ENCODE results near the gene TMEM81.

TMEM81 gene

DNA sequence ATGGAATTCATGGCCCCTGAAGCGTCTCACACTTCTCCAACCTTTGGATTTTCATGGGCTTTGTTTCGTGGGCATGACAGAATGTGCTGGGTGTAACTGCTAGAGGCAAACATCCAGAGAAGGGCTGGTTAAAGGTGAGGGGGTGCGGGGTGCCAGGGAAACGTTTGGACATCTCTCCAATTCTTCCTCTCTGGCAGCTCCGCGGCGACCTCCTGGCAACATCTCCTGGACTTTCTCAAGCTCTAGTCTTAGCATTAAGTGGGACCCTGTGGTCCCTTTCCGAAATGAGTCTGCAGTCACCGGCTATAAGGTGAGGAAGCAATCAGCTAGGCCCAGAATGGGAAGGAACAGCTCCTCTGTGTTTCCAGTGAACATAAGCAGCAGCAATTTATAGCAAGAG, 12.0 kb downstream of the TMEM81 start:
- H3K36me3 ChIP-seq (ENCODE audit: insufficient read depth, insufficient read length, low read length) = no peaks in the 10 kb centered on the region
- H3K4me1 ChIP-seq (ENCODE audit: insufficient read depth, insufficient read length) = no peaks in the 10 kb centered on the region
- H3K4me3 ChIP-seq (ENCODE audit: insufficient read length, low read depth) = no peak overlapping the region
- no peak overlapping the region for H3K9ac ChIP-seq (ENCODE audit: insufficient read length, low read depth)
- no peak for DNase-seq (ENCODE audit: low read depth, low spot score)
- no peaks in the 10 kb centered on the region for H3K9me3 ChIP-seq (ENCODE audit: insufficient read depth, low read length)
- no peaks in the 10 kb centered on the region for H3K27me3 ChIP-seq (ENCODE audit: insufficient read depth, insufficient read length)
- no peak for TF ChIP-seq YY1 (IDR thresholded peaks at IDR 0.05; ENCODE audit: insufficient read depth, insufficient read length)
- TF ChIP-seq ZNF274 (IDR thresholded peaks at IDR 0.05; ENCODE audit: low read depth, low read length) = no peak
- TF ChIP-seq SUZ12 (IDR thresholded peaks at IDR 0.05; ENCODE audit: extremely low read depth, insufficient read depth, insufficient read length) = no peak

DNA sequence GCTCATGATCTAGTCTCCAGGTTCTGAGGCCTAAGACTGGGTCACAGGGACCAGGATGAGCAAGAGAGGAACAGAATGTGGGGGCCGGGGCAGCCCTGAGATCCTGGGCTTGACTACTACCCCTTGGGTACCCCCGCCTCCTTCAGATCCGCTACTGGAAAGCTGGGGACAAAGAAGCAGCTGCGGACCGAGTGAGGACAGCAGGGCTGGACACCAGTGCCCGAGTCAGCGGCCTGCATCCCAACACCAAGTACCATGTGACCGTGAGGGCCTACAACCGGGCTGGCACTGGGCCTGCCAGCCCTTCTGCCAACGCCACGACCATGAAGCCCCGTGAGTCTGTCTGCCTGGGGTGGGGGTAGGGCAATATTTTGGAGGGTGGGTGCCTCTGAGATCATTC, 12.5 kb downstream of the TMEM81 start:
- Histone ChIP-seq H3K9ac (ENCODE audit: insufficient read length, low read depth) (no peak overlapping the region), H3K9me3 (ENCODE audit: insufficient read depth, low read length) (no peaks in the 10 kb centered on the region), H3K4me3 (ENCODE audit: insufficient read length, low read depth) (no peak overlapping the region), H3K36me3 (ENCODE audit: insufficient read depth, insufficient read length, low read length) (no peaks in the 10 kb centered on the region), H3K4me1 (ENCODE audit: insufficient read depth, insufficient read length) (no peaks in the 10 kb centered on the region), H3K27me3 (ENCODE audit: insufficient read depth, insufficient read length) (no peaks in the 10 kb centered on the region)
- no peak for DNase-seq (ENCODE audit: low read depth, low spot score)
- TF ChIP-seq SUZ12 (IDR thresholded peaks at IDR 0.05; ENCODE audit: extremely low read depth, insufficient read depth, insufficient read length) (no peak), ZNF274 (IDR thresholded peaks at IDR 0.05; ENCODE audit: low read depth, low read length) (no peak), YY1 (IDR thresholded peaks at IDR 0.05; ENCODE audit: insufficient read depth, insufficient read length) (no peak)

DNA sequence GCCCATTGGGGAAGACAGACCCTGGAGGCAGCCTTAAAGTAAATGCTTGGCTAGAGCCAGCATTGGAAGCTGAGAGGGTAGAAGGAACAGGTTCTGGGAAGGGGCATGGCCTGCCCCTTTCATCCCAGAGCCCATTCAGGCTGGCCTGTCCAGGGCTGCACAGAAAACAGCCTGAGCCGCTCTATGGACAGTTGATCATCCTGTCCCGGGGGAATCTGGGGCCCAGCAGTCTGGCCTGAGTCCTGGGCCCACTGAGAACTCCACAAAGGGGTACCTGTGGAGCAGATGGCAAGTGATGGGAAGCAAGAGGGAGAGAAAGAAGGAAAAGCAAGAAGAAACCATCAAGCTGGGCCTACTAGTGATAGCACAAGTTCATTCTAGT, 13.2 kb downstream of the TMEM81 start:
- Histone ChIP-seq H3K27me3 (ENCODE audit: insufficient read depth, insufficient read length) (no peaks in the 10 kb centered on the region), H3K4me1 (ENCODE audit: insufficient read depth, insufficient read length) (no peaks in the 10 kb centered on the region), H3K4me3 (ENCODE audit: insufficient read length, low read depth) (no peak overlapping the region), H3K36me3 (ENCODE audit: insufficient read depth, insufficient read length, low read length) (no peaks in the 10 kb centered on the region), H3K9me3 (ENCODE audit: insufficient read depth, low read length) (no peaks in the 10 kb centered on the region), H3K9ac (ENCODE audit: insufficient read length, low read depth) (no peak overlapping the region)
- DNase-seq (ENCODE audit: low read depth, low spot score) = no peak
- TF ChIP-seq ZNF274 (IDR thresholded peaks at IDR 0.05; ENCODE audit: low read depth, low read length) = no peak
- TF ChIP-seq YY1 (IDR thresholded peaks at IDR 0.05; ENCODE audit: insufficient read depth, insufficient read length) = no peak
- TF ChIP-seq SUZ12 (IDR thresholded peaks at IDR 0.05; ENCODE audit: extremely low read depth, insufficient read depth, insufficient read length) = no peak

DNA sequence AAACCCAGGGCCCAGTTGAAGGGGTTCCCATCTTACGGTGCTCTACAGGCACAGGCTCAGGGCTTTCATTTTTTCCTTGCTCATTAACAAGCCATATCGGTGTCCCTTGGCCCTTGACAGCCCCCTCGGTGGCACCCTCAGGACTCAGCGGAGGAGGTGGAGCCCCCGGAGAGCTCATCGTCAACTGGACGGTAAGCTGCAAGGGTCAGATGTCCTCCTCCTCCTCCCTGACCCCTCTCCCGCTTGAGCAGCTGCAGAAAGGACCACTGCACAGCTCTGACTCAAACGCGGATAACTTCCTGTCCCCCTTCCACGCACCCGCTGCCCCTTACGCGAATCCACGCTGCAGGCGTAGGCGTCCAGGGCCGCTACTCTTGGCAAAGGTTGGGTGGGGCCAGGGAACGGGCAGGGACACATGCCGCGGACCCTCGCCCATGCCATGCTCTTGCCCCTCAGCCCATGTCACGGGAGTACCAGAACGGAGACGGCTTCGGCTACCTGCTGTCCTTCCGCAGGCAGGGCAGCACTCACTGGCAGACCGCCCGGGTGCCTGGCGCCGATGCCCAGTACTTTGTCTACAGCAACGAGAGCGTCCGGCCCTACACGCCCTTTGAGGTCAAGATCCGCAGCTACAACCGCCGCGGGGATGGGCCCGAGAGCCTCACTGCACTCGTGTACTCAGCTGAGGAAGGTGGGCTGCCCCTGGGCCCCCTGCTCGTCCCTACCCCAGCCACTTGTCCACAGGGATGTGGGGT, 14.7 kb downstream of the TMEM81 start:
- Histone ChIP-seq H3K9ac (ENCODE audit: insufficient read length, low read depth) (no peak overlapping the region), H3K27me3 (ENCODE audit: insufficient read depth, insufficient read length) (no peaks in the 10 kb centered on the region)

DNA sequence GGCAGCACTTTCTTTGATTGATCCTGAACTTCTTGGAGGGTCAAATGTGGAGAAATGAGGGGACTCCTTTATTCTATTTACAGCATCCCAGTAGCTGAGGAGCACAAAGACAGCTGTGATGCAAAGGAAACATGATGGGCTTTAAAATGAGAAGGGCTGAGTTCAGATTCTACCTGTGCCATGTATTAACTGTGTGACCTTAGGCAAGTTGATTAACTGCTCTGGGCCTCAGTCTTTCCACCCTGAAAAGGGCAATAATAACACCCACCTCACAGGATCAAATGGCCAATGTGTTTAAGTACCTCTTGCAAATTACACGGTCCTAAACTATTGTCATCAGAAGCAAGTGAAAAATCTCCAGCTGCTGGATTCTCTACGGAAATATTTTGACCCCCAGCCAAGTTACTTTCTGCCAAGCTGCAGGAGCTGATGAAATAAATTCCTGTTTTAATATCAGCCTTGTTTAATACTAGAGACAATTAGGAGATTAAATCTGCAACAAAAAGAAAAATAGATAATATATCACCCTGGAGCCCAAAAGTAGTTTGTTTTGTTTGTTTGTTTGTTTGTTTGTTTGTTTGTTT, 15.7 kb downstream of the TMEM81 start:
- Histone ChIP-seq H3K9ac (ENCODE audit: insufficient read length, low read depth) (no peak overlapping the region), H3K4me1 (ENCODE audit: insufficient read depth, insufficient read length) (no peaks in the 10 kb centered on the region), H3K36me3 (ENCODE audit: insufficient read depth, insufficient read length, low read length) (no peaks in the 10 kb centered on the region), H3K27me3 (ENCODE audit: insufficient read depth, insufficient read length) (no peaks in the 10 kb centered on the region), H3K9me3 (ENCODE audit: insufficient read depth, low read length) (no peaks in the 10 kb centered on the region), H3K4me3 (ENCODE audit: insufficient read length, low read depth) (no peak overlapping the region)
- TF ChIP-seq ZNF274 (IDR thresholded peaks at IDR 0.05; ENCODE audit: low read depth, low read length) (no peak), SUZ12 (IDR thresholded peaks at IDR 0.05; ENCODE audit: extremely low read depth, insufficient read depth, insufficient read length) (no peak), YY1 (IDR thresholded peaks at IDR 0.05; ENCODE audit: insufficient read depth, insufficient read length) (no peak)
- DNase-seq (ENCODE audit: low read depth, low spot score) = no peak

More for the DNA sequence above, 14.7 kb downstream of the TMEM81 start:
- DNase-seq (ENCODE audit: low read depth, low spot score) = no peak
- Histone ChIP-seq H3K36me3 (ENCODE audit: insufficient read depth, insufficient read length, low read length) (no peaks in the 10 kb centered on the region), H3K4me1 (ENCODE audit: insufficient read depth, insufficient read length) (no peaks in the 10 kb centered on the region), H3K4me3 (ENCODE audit: insufficient read length, low read depth) (no peak overlapping the region), H3K9me3 (ENCODE audit: insufficient read depth, low read length) (no peaks in the 10 kb centered on the region)
- TF ChIP-seq SUZ12 (IDR thresholded peaks at IDR 0.05; ENCODE audit: extremely low read depth, insufficient read depth, insufficient read length) (no peak), YY1 (IDR thresholded peaks at IDR 0.05; ENCODE audit: insufficient read depth, insufficient read length) (no peak), ZNF274 (IDR thresholded peaks at IDR 0.05; ENCODE audit: low read depth, low read length) (no peak)

DNA sequence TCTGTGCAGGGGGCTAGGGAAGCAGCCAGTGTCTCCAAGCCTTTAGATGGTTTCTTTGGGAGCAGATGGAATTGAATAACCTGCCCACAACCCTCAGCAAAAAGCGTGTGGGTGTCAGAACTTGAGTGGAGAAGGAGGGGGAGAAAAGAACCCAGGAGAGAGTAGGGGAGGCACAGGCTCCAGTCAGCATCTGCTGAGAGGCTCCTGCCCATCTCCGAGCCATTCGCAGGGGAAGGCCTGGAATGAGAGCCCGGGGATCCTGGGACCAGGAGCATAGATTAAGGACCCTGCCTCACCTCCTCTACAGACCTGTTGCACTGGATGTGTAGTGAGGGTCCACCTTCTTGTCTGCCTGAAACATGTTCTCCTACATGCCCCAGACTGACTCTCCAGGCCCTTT, 16.3 kb downstream of the TMEM81 start:
- Histone ChIP-seq H3K4me3 (ENCODE audit: insufficient read length, low read depth) (no peak overlapping the region), H3K27me3 (ENCODE audit: insufficient read depth, insufficient read length) (no peaks in the 10 kb centered on the region), H3K9ac (ENCODE audit: insufficient read length, low read depth) (no peak overlapping the region), H3K9me3 (ENCODE audit: insufficient read depth, low read length) (no peaks in the 10 kb centered on the region), H3K36me3 (ENCODE audit: insufficient read depth, insufficient read length, low read length) (no peaks in the 10 kb centered on the region), H3K4me1 (ENCODE audit: insufficient read depth, insufficient read length) (no peaks in the 10 kb centered on the region)
- TF ChIP-seq SUZ12 (IDR thresholded peaks at IDR 0.05; ENCODE audit: extremely low read depth, insufficient read depth, insufficient read length) = no peak
- TF ChIP-seq YY1 (IDR thresholded peaks at IDR 0.05; ENCODE audit: insufficient read depth, insufficient read length) = no peak
- no peak for TF ChIP-seq ZNF274 (IDR thresholded peaks at IDR 0.05; ENCODE audit: low read depth, low read length)
- no peak for DNase-seq (ENCODE audit: low read depth, low spot score)

DNA sequence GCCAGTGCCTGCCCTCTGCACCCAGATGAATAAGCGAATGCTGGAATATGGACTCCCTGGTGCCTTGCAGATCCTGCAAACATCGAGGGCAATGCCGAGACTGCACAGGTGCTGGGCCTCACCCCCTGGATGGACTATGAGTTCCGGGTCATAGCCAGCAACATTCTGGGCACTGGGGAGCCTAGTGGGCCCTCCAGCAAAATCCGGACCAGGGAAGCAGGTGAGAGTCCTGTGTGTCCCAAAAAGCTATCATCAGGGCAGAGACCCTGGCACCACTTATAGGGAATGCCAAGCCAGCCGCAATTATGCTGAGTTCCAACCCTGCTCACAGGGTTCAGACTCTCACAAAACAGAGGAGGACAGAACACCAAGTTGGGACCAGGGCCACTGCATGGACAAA, 17.2 kb downstream of the TMEM81 start:
- no peaks in the 10 kb centered on the region for H3K36me3 ChIP-seq (ENCODE audit: insufficient read depth, insufficient read length, low read length)
- H3K9ac ChIP-seq (ENCODE audit: insufficient read length, low read depth) = no peak overlapping the region
- TF ChIP-seq SUZ12 (IDR thresholded peaks at IDR 0.05; ENCODE audit: extremely low read depth, insufficient read depth, insufficient read length) (no peak), ZNF274 (IDR thresholded peaks at IDR 0.05; ENCODE audit: low read depth, low read length) (no peak), YY1 (IDR thresholded peaks at IDR 0.05; ENCODE audit: insufficient read depth, insufficient read length) (no peak)
- H3K9me3 ChIP-seq (ENCODE audit: insufficient read depth, low read length) = no peaks in the 10 kb centered on the region
- no peak for DNase-seq (ENCODE audit: low read depth, low spot score)
- peaks cover 4% of the 10 kb centered on the region for H3K27me3 ChIP-seq (ENCODE audit: insufficient read depth, insufficient read length)
- peaks cover 2% of the 10 kb centered on the region for H3K4me1 ChIP-seq (ENCODE audit: insufficient read depth, insufficient read length)
- H3K4me3 ChIP-seq (ENCODE audit: insufficient read length, low read depth) = no peak overlapping the region
